ENCODE data around the gene BRI3BP.

- TF ChIP-seq POLR2AphosphoS5 (IDR thresholded peaks at IDR 0.05; ENCODE audit: insufficient read depth in 1 of 2, low read depth in 1 of 2): no peak
- TF ChIP-seq CTCF (IDR thresholded peaks at IDR 0.05): no peak
- no peak for TF ChIP-seq POLR2A (IDR thresholded peaks at IDR 0.05)
Measured at GRCh38 chr12:125001636-125002035, 8.2 kb downstream of the BRI3BP start.
